ENCODE measurements around the gene SMAD1. TPM values are rescaled to one million over a fixed set of nuclear protein-coding genes. Genes with fewer than 3 reads are reported as not detected.

Gene SMAD1
- total RNA-seq, 1 experiment from 2014 or later: 21.1 TPM

- Mint-ChIP-seq H3K9me3 (peaks cover 16 to 18% of the 10 kb centered on the region in 2 experiments), H3K27ac (no peak overlapping the region), H3K27me3 (ENCODE audit: low read depth) (no peaks in the 10 kb centered on the region), H3K36me3 (ENCODE audit: insufficient read depth in 1 of 3, low read depth in 3 of 3) (peaks cover 10 to 20% (median 13%) of the 10 kb centered on the region in 3 experiments), H3K4me3 (no peak overlapping the region), H3K4me1 (peaks cover 0 to 5% of the 10 kb centered on the region in 2 experiments; a peak in 2 of 4 replicates)
- H3T11ph ChIP-seq (ENCODE audit: low read length): no peak overlapping the region
- H4K91ac ChIP-seq (ENCODE audit: insufficient read length, low read depth, low read length): no peak overlapping the region
- no peaks in the 10 kb centered on the region for H3K27me3 ChIP-seq (ENCODE audit: insufficient read depth, low read length)
- no peak for TF ChIP-seq CTCF (conservative IDR thresholded peaks at IDR 0.05)
- H3K56ac ChIP-seq (ENCODE audit: insufficient read length, low read depth, low read length): no peak overlapping the region
- no peak overlapping the region for H2BK15ac ChIP-seq (ENCODE audit: low read depth, low read length)
- WGBS (ENCODE audit: extremely low coverage, insufficient read length, low lambda C conversion rate): no CpG with 5 or more reads among the region's 2 CpGs
- no peak overlapping the region for H4K8ac ChIP-seq (replicated peaks; ENCODE audit: insufficient read length, low read depth, low read length)
- no peak overlapping the region for H3K18ac ChIP-seq (ENCODE audit: insufficient read length, low read depth, low read length)
- H3K9me3 ChIP-seq (ENCODE audit: control insufficient read depth, low read depth, low read length): no peaks in the 10 kb centered on the region
- no peak overlapping the region for H3K23ac ChIP-seq (ENCODE audit: insufficient read length, low read depth, low read length)
- H2BK120ac ChIP-seq (ENCODE audit: low read depth, low read length, poor library complexity, severe bottlenecking): no peak overlapping the region
- H3K79me1 ChIP-seq (ENCODE audit: insufficient read depth, low read depth, low read length, poor library complexity, severe bottlenecking): no peaks in the 10 kb centered on the region
- no peak overlapping the region for H2BK5ac ChIP-seq (ENCODE audit: insufficient read length, low read length)
- H3K14ac ChIP-seq (ENCODE audit: insufficient read depth, low read length): no peak overlapping the region
- H4K5ac ChIP-seq (ENCODE audit: insufficient read length, low read depth, low read length): no peak overlapping the region
- no peak overlapping the region for H3K9ac ChIP-seq (ENCODE audit: extremely low read depth, insufficient read length, low read length)
- H3K79me2 ChIP-seq (ENCODE audit: insufficient read depth, low read length): no peaks in the 10 kb centered on the region
- H2AFZ ChIP-seq (ENCODE audit: low read length): no peak overlapping the region
- DNase-seq: no peak
- no peak overlapping the region for H2AK5ac ChIP-seq (ENCODE audit: insufficient read length, low read length)
- no peaks in the 10 kb centered on the region for H4K20me1 ChIP-seq (ENCODE audit: control insufficient read depth, insufficient read depth, insufficient read length)
- H3K4me1 ChIP-seq (ENCODE audit: insufficient read depth, low read length): no peaks in the 10 kb centered on the region
- H2BK12ac ChIP-seq (ENCODE audit: insufficient read length, low read depth, low read length): no peak overlapping the region
- H3K27ac ChIP-seq (ENCODE audit: insufficient read length, low read depth, low read length): no peak overlapping the region
- no peak overlapping the region for H2BK20ac ChIP-seq (ENCODE audit: low read depth, low read length, poor library complexity, severe bottlenecking)
- no peak overlapping the region for H3K4ac ChIP-seq (ENCODE audit: low read depth, low read length)
- no peaks in the 10 kb centered on the region for H3K23me2 ChIP-seq (ENCODE audit: insufficient read length, low read depth, low read length, poor library complexity, severe bottlenecking)
- H3K4me2 ChIP-seq (ENCODE audit: insufficient read depth, insufficient read length, low read length): no peak overlapping the region
These were observed 82.9 kb downstream of the SMAD1 start for GRCh38 chr4:145564540-145564939.
